A673 (cell line): ENCODE data around the gene ROR1. TPM values are rescaled to one million over a fixed set of nuclear protein-coding genes. Genes with fewer than 3 reads are reported as not detected.
A peak's percentile ranks its signal among the peaks of the same experiment; 100 is the strongest.

Experiments
- BruUV-seq: library from RNA; stranded (reverse); fragments of 400-500 nt; replicated peaks from 2 replicates; lab custom pipeline; 2021; lab: Mats Ljungman, UMichigan
- CTCF ChIA-PET: fragments of 300-600 bp; sonication (Branson Sonifier 250); formaldehyde crosslinking; loops from one replicate; lab custom pipeline; 2022; ENCODE audit warnings: antibody characterized with exemption; lab: Charles Lee
- POLR2A ChIA-PET: fragments of 300-600 bp; sonication (Branson Sonifier 250); formaldehyde crosslinking; loops from one replicate; lab custom pipeline; 2022; ENCODE audit warnings: antibody characterized with exemption; ENCODE audit not compliant: low non-redundant PET; lab: Charles Lee
- DNase-seq: peaks from one replicate; pipeline ENCODE4 v3.0.0-alpha.2; 2015; ENCODE audit warnings: low spot score
- H3K27ac ChIP-seq: fragments of 200-600 bp; sonication (generic); 2 replicates; pipeline ENCODE4 v1.5.1; 2016; ENCODE audit warnings: mixed run types, low read depth, mild to moderate bottlenecking, mixed read lengths, antibody characterized with exemption, low read length; ENCODE audit not compliant: poor library complexity, severe bottlenecking
- H3K27me3 ChIP-seq: fragments of 200-600 bp; sonication (generic); replicated peaks from 2 replicates; pipeline ENCODE4 v1.6.1; 2017; ENCODE audit warnings: mixed run types, low read depth, mild to moderate bottlenecking, mixed read lengths, antibody characterized with exemption, low read length; ENCODE audit not compliant: insufficient read depth, poor library complexity
- H3K36me3 ChIP-seq: fragments of 200-600 bp; sonication (generic); 2 replicates; pipeline ENCODE4 v1.6.1; 2016; ENCODE audit warnings: mixed run types, mild to moderate bottlenecking, mixed read lengths, antibody characterized with exemption, low read length; ENCODE audit not compliant: insufficient read depth, poor library complexity, severe bottlenecking
- H3K4me1 ChIP-seq: fragments of 200-600 bp; sonication (generic); 2 replicates; pipeline ENCODE4 v1.6.1; 2017; ENCODE audit warnings: mixed run types, mild to moderate bottlenecking, mixed read lengths, antibody characterized with exemption, low read length; ENCODE audit not compliant: insufficient read depth, poor library complexity, severe bottlenecking
- H3K4me3 ChIP-seq: fragments of 200-600 bp; sonication (generic); 2 replicates; pipeline ENCODE4 v1.5.1; 2016; ENCODE audit warnings: low read depth, mixed run types, mild to moderate bottlenecking, mixed read lengths, low read length; ENCODE audit not compliant: poor library complexity, severe bottlenecking
- H3K9me3 ChIP-seq: fragments of 200-600 bp; sonication (generic); 2 replicates; pipeline ENCODE4 v1.6.1; 2016; ENCODE audit warnings: mixed run types, low read depth, mild to moderate bottlenecking, mixed read lengths, antibody characterized with exemption, low read length; ENCODE audit not compliant: poor library complexity, severe bottlenecking
- EZH2 ChIP-seq: fragments of 200-600 bp; sonication (generic); IDR thresholded peaks from 2 replicates; pipeline ENCODE4 v1.6.1; 2017; ENCODE audit warnings: borderline replicate concordance, low read depth, mild to moderate bottlenecking, mixed read lengths, antibody characterized with exemption, low read length; ENCODE audit not compliant: poor library complexity, severe bottlenecking
- intact Hi-C: fragments of 100-400 bp; cut with micrococcal nuclease; formaldehyde crosslinking; loops from one replicate; pipeline ENCODE4 v1.10.0; 2022; ENCODE audit not compliant: unreplicated experiment
- total RNA-seq: library from RNA; stranded (reverse); gene quantifications from 2 replicates; pipeline ENCODE4 v1.2.3, GENCODE V29; 2021
- TF ChIP-seq, protein P1 (sequence below): fragments of 300-800, 200-600 bp; sonication (generic); conservative IDR thresholded peaks from 2 replicates; pipeline ENCODE4 v1.5.1; 2017; ENCODE audit warnings: low read depth, mild to moderate bottlenecking, antibody characterized with exemption, low read length, moderate library complexity, mixed read lengths

ROR1 gene
- total RNA-seq, 1 experiment from 2014 or later, result 7.4 TPM

DNA sequence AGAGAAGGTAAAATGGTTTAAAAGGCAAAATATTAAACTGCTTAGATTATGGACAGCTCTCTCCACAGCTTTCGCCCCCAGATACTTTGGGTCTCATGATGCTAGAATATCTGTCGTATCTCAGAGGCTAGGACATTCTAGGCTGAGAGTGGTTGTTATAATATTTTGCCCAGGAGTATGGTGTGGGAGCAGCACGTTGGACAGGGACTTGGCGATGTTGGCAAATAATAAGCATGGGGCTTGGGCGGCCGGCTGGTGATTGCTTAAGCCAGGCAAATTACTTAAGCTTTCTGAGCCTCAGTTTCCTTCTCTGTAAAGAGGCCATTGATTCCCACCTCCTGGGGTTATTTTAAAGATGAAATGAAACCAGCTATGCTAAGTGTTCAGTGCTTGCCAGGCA, 133.2 kb downstream of the ROR1 start:
- TF ChIP-seq, protein P1, sequence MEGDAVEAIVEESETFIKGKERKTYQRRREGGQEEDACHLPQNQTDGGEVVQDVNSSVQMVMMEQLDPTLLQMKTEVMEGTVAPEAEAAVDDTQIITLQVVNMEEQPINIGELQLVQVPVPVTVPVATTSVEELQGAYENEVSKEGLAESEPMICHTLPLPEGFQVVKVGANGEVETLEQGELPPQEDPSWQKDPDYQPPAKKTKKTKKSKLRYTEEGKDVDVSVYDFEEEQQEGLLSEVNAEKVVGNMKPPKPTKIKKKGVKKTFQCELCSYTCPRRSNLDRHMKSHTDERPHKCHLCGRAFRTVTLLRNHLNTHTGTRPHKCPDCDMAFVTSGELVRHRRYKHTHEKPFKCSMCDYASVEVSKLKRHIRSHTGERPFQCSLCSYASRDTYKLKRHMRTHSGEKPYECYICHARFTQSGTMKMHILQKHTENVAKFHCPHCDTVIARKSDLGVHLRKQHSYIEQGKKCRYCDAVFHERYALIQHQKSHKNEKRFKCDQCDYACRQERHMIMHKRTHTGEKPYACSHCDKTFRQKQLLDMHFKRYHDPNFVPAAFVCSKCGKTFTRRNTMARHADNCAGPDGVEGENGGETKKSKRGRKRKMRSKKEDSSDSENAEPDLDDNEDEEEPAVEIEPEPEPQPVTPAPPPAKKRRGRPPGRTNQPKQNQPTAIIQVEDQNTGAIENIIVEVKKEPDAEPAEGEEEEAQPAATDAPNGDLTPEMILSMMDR, result no peak
- no peak for TF ChIP-seq EZH2
- Histone ChIP-seq H3K36me3 (no peaks in the 10 kb centered on the region), H3K27me3 (no peaks in the 10 kb centered on the region), H3K4me1 (peaks cover 45% of the 10 kb centered on the region), H3K27ac (no peak overlapping the region), H3K4me3 (no peak overlapping the region), H3K9me3 (no peaks in the 10 kb centered on the region)
- intact Hi-C loops, result no loop called here
- CTCF ChIA-PET, result no interaction called here
- POLR2A ChIA-PET, result no interaction called here
- no TSS peak for BruUV-seq
- no peak for DNase-seq

DNA sequence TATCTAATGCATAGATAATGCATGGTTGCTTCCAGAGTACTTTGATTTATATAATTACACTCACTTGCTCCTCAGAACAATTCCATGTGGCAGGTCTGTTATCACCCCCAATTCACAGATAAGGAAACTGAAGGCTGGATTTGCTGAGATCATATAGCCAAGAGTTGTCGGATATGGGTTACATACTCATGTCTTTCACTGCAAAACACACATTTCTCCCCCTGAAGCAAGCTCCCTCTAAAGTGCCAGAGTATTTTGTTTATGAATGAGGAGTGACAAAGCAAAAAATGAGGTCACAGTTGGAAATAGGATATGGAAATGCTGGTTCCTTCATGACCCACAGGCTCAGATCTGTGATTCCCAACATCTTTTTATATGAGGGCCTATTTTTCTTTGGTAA, 134.2 kb downstream of the ROR1 start:
- POLR2A ChIA-PET, result no interaction called here
- Histone ChIP-seq H3K4me1 (peaks cover 44% of the 10 kb centered on the region), H3K9me3 (no peaks in the 10 kb centered on the region), H3K4me3 (no peak overlapping the region), H3K27ac (no peak overlapping the region), H3K36me3 (no peaks in the 10 kb centered on the region), H3K27me3 (no peaks in the 10 kb centered on the region)
- intact Hi-C loops, result no loop called here
- CTCF ChIA-PET, result no interaction called here
- BruUV-seq, result no TSS peak
- DNase-seq, result peak; percentile 15
- TF ChIP-seq EZH2, result no peak
- TF ChIP-seq, protein P1, result no peak

DNA sequence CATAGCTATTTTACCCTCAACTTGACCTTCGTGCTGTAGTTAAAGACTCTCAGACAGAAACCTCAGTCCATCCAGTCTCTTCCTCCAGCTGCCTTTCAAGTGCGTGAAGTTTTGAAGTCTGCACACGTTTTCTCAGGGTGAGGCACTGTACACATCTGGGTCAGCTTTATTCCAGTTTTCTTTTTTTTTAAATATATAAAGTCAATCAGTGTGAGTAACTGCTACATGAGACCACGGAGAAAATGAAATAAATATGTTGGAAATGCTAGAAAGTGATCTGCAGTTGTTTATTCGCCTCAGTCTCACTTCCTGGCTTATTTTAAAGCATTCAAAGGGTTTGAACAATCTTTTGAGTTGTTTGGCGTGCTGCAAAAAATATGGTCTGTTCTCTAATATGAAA, 135.7 kb downstream of the ROR1 start:
- Histone ChIP-seq H3K4me1 (peaks cover 37% of the 10 kb centered on the region), H3K27me3 (no peaks in the 10 kb centered on the region), H3K9me3 (no peaks in the 10 kb centered on the region), H3K36me3 (no peaks in the 10 kb centered on the region), H3K27ac (no peak overlapping the region), H3K4me3 (no peak overlapping the region)
- POLR2A ChIA-PET, result no interaction called here
- intact Hi-C loops, result no loop called here
- TF ChIP-seq EZH2, result no peak
- TF ChIP-seq, protein P1, result no peak
- BruUV-seq, result no TSS peak
- DNase-seq, result no peak
- CTCF ChIA-PET, result no interaction called here
